Heart left ventricle (tissue), 16 donors: ENCODE data around the gene COL6A2. TPM values are rescaled to one million over a fixed set of nuclear protein-coding genes. Genes with fewer than 3 reads are reported as not detected.
A peak's percentile ranks its signal among the peaks of the same experiment; 100 is the strongest.

ENCODE experiments used
- ATAC-seq, 4 donors: fragments of 200-7000 bp; cut with Tn5 transposase; one replicate each; pipeline ENCODE4 v1.9.1; 2020 to 2022; ENCODE audit warnings: moderate library complexity in 4 of 4, mild to moderate bottlenecking in 3 of 4, moderate number of reproducible peaks in 1 of 4
- DNase-seq, 5 donors: peaks; one replicate each; pipeline ENCODE4 v3.0.0-alpha.2; 2020
- H3K27ac ChIP-seq, 12 donors: fragments of 200-600 bp; sonication (generic) in 4 of 12; one replicate each; pipeline versions ENCODE4 v1.5.0 to v1.8.0; 2016 to 2022; ENCODE audit warnings: mild to moderate bottlenecking in 2 of 12
- H3K27me3 ChIP-seq, 9 donors: fragments of 200-600 bp; sonication (generic) in 2 of 9; one replicate each; pipeline versions ENCODE4 v1.5.1 to v1.8.0; 2016 to 2022; ENCODE audit warnings: mild to moderate bottlenecking in 3 of 9
- H3K36me3 ChIP-seq, 9 donors: fragments of 200-600 bp; sonication (generic) in 2 of 9; one replicate each; pipeline versions ENCODE4 v1.5.0 to v1.8.0; 2018 to 2022; ENCODE audit warnings: mild to moderate bottlenecking in 2 of 9
- H3K4me1 ChIP-seq, 12 donors: fragments of 200-600 bp; sonication (generic) in 4 of 12; one replicate each; pipeline versions ENCODE4 v1.5.0 to v1.8.0; 2016 to 2022; ENCODE audit warnings: mild to moderate bottlenecking in 3 of 12
- H3K4me3 ChIP-seq, 12 donors: fragments of 200-600 bp; sonication (generic) in 4 of 12; one replicate each; pipeline versions ENCODE4 v1.5.0 to v1.8.0; 2017 to 2022; ENCODE audit warnings: mild to moderate bottlenecking in 9 of 12, moderate library complexity in 4 of 12
- H3K9me3 ChIP-seq, 12 donors: fragments of 200-600 bp; sonication (generic) in 4 of 12; one replicate each; pipeline versions ENCODE4 v1.5.0 to v1.8.0; 2016 to 2022; ENCODE audit warnings: mild to moderate bottlenecking in 1 of 12
- POLR2A ChIP-seq, 2 donors: fragments of 450-650 bp; IDR thresholded peaks; one replicate each; pipeline ENCODE4 v1.6.1; 2017; ENCODE audit warnings: antibody characterized with exemption in 2 of 2, mild to moderate bottlenecking in 2 of 2, moderate library complexity in 2 of 2
- WGBS, 4 donors: extraction: QIAGEN DNeasy Blood & Tissue Kit in 2 of 4; methylation state at CpG; one replicate each; pipeline versions ENCODE4 v1.1.5 to v1.1.7; 2013 to 2018; 5-methylcytosine and 5-hydroxymethylcytosine counted together
- intact Hi-C, 10 donors: fragments of 100-400 bp; cut with DNase I; formaldehyde crosslinking; loops; one replicate each; pipeline versions ENCODE4 v1.11.1 to v1.14.2; 2022
- polyA plus RNA-seq, 2 donors: library from polyadenylated mRNA; stranded (reverse); fragments of 200-250 nt; gene quantifications; one replicate each; pipeline ENCODE4 v1.2.3, GENCODE V29; 2013
- total RNA-seq, 9 donors: library from RNA; depleted of rRNA in 2 of 9; stranded (reverse); fragments of >200 nt in 2 of 9; fragmentation: NEBNext Ultra II Directional in 3 of 9; extraction: Animal tissue kit (Norgen Biotek cat#: 25700) in 3 of 9; gene quantifications; one replicate each; pipeline versions ENCODE4 v1.1.0 to v1.2.4, GENCODE V29; 2016 to 2023
- TF ChIP-seq, protein P1 (sequence below), 12 donors: fragments of 200-600 bp; sonication (generic) in 4 of 12; IDR thresholded peaks; one replicate each; pipeline versions ENCODE4 v1.5.0 to v1.8.0; 2018 to 2022; ENCODE audit warnings: antibody characterized with exemption in 12 of 12, mild to moderate bottlenecking in 5 of 12
- donor health status: ischemic (EF 13 %, LVEDD 7.1; RV severe dilation, severe dysfunction).
- donor health status: healthy with polysubstance abuse.
- donor health status: DM: no; HTN: yes; CAD: no.
- donor health status: DM: no; HTN: no; CAD: no.
- donor health status: ischemic (EF 25% LVEDD 6.9; RV normal size, moderate dysfunction).
- donor health status: ischemic (EF 25% LVEDD 5.7; RV mildly dilated, moderate dysfunction).
- donor health status: healthy.
- donor health status: DM: yes; HTN: yes; CAD: no.
- donor health status: ischemic (EF 35%, LVEDD 5.7; RV mildly dilated, moderate dysfunction).
- donor health status: nonischemic (EF 11% LVEDD 7.7; RV severe dilation, severe dysfunction).
- donor health status: DM: yes; HTN: yes; CAD: no.
- donor health status: PGD.
- donor health status: ischemic (EF 29% LVEDD 5.4; RV normal size, mild dysfunction).
- donor health status: nonischemic (EF 23%, LVEDD 6.1; RV moderate dilation, normal function).

Gene COL6A2
- total and polyA plus RNA-seq, 11 donors = 118 to 484 (median 158) TPM

- no peak overlapping the region for H3K4me3 ChIP-seq
- H3K36me3 ChIP-seq = peaks cover 0 to 94% (median 91%) of the 10 kb centered on the region in 9 donors
- DNase-seq (peak; percentile 5 to 47 (median 22)), ATAC-seq (no peak)
- intact Hi-C loops = loop anchor here in 1 of 10 donors (10.0 kb wide), 1 partner anchor 124 kb away; no protein-coding TSS in a partner anchor
- peak overlapping the region in 1 of 12 donors; percentile 65 for H3K27ac ChIP-seq
- 90 to 95% (median 93%) methylated on average over 15 to 27 of the region's 27 CpGs for WGBS, 4 donors
- H3K9me3 ChIP-seq = peaks cover 0 to 10% (median 0%) of the 10 kb centered on the region in 12 donors
- H3K27me3 ChIP-seq = no peaks in the 10 kb centered on the region
- TF ChIP-seq, protein P1, sequence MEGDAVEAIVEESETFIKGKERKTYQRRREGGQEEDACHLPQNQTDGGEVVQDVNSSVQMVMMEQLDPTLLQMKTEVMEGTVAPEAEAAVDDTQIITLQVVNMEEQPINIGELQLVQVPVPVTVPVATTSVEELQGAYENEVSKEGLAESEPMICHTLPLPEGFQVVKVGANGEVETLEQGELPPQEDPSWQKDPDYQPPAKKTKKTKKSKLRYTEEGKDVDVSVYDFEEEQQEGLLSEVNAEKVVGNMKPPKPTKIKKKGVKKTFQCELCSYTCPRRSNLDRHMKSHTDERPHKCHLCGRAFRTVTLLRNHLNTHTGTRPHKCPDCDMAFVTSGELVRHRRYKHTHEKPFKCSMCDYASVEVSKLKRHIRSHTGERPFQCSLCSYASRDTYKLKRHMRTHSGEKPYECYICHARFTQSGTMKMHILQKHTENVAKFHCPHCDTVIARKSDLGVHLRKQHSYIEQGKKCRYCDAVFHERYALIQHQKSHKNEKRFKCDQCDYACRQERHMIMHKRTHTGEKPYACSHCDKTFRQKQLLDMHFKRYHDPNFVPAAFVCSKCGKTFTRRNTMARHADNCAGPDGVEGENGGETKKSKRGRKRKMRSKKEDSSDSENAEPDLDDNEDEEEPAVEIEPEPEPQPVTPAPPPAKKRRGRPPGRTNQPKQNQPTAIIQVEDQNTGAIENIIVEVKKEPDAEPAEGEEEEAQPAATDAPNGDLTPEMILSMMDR (IDR thresholded peaks at IDR 0.05) = no peak
- no peak for TF ChIP-seq POLR2A (IDR thresholded peaks at IDR 0.05)
- no peaks in the 10 kb centered on the region for H3K4me1 ChIP-seq
Measured at GRCh38 chr21:46118316-46119143, 20.6 kb downstream of the COL6A2 start.

DNA sequence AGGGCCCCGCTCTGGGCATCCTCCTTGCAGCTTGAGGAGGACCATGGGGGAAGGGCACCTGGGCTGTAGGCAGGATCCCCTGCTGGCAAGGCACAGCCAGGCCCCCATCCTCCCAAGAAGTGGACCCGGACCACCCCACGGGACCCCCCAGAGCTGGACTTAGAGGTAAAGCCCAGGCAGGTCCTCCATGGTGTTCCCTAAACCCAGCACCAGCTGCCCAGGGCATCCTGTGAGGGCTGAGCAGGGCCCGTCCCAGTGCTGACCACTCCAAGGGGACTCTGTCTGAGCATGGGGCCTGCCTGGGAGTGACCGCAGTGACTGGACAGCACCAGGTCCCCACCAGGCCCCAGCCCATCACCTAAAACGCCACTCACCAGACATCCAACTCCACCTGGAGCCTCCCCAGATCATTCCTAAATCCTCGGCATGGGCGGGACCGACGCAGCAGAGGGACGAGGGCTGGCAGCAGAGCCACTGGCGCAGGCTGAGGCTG is 21.3 kb downstream of the COL6A2 start:
- 89 to 97% (median 95%) methylated on average over 9 to 12 of the region's 12 CpGs for WGBS, 4 donors
- ATAC-seq (no peak), DNase-seq (peak in 4 of 5 donors; percentile 5 to 23 (median 16))
- TF ChIP-seq, protein P1 (IDR thresholded peaks at IDR 0.05) = no peak
- no peak for TF ChIP-seq POLR2A (IDR thresholded peaks at IDR 0.05)
- H3K27ac ChIP-seq = peak overlapping the region in 1 of 12 donors; percentile 65
- H3K4me3 ChIP-seq = no peak overlapping the region
- H3K36me3 ChIP-seq = peaks cover 0 to 90% (median 84%) of the 10 kb centered on the region in 9 donors
- intact Hi-C loops = loop anchor here in 1 of 10 donors (10.0 kb wide), 1 partner anchor 124 kb away; no protein-coding TSS in a partner anchor
- peaks cover 0 to 10% (median 0%) of the 10 kb centered on the region in 12 donors for H3K9me3 ChIP-seq
- no peaks in the 10 kb centered on the region for H3K27me3 ChIP-seq
- H3K4me1 ChIP-seq = no peaks in the 10 kb centered on the region

- ATAC-seq = no peak
- intact Hi-C loops = loop anchor here in 1 of 10 donors (10.0 kb wide), 1 partner anchor 125 kb away; no protein-coding TSS in a partner anchor
Measured at GRCh38 chr21:46119637-46120271, 21.8 kb downstream of the COL6A2 start.

More at GRCh38 chr21:46119637-46120271, 21.8 kb downstream of the COL6A2 start:
- DNase-seq = peak in 4 of 5 donors; percentile 9 to 66 (median 20)
- TF ChIP-seq, protein P1 (IDR thresholded peaks at IDR 0.05) = no peak
- no peak for TF ChIP-seq POLR2A (IDR thresholded peaks at IDR 0.05)
- peaks cover 0 to 6% (median 0%) of the 10 kb centered on the region in 12 donors for H3K9me3 ChIP-seq
- peak overlapping the region in 1 of 12 donors; percentile 65 for H3K27ac ChIP-seq
- no peaks in the 10 kb centered on the region for H3K4me1 ChIP-seq
- no peak overlapping the region for H3K4me3 ChIP-seq
- H3K36me3 ChIP-seq = peaks cover 0 to 90% (median 84%) of the 10 kb centered on the region in 9 donors
- 71 to 92% (median 91%) methylated on average over 4 to 14 of the region's 14 CpGs for WGBS, 4 donors
- H3K27me3 ChIP-seq = no peaks in the 10 kb centered on the region
